Ascending aorta (tissue), 2 donors: Measurements from ENCODE around the gene MAN1C1. TPM values are rescaled to one million over a fixed set of nuclear protein-coding genes. Genes with fewer than 3 reads are reported as not detected.

Experiments
- DNase-seq, 2 donors: peaks; one replicate each; pipeline ENCODE4 v3.0.0-alpha.2; 2019; ENCODE audit warnings: low spot score in 2 of 2
- H3K27ac ChIP-seq, 2 donors: fragments of 200-600 bp; sonication (generic); one replicate each; pipeline ENCODE4 v1.5.1; 2016 to 2017; ENCODE audit warnings: mild to moderate bottlenecking in 1 of 2
- H3K27me3 ChIP-seq: fragments of 200-600 bp; sonication (generic); one replicate; pipeline ENCODE4 v1.5.1; 2017
- H3K36me3 ChIP-seq, 2 donors: fragments of 200-600 bp; sonication (generic); one replicate each; pipeline ENCODE4 v1.5.1; 2016
- H3K4me1 ChIP-seq, 2 donors: fragments of 200-600 bp; sonication (generic); one replicate each; pipeline ENCODE4 v1.5.1; 2016 to 2017; ENCODE audit warnings: mild to moderate bottlenecking in 1 of 2
- H3K4me3 ChIP-seq, 2 donors: fragments of 200-600 bp; sonication (generic); one replicate each; pipeline ENCODE4 v1.5.1; 2016 to 2017; ENCODE audit warnings: mild to moderate bottlenecking in 1 of 2
- H3K9me3 ChIP-seq, 2 donors: fragments of 200-600 bp; sonication (generic); one replicate each; pipeline ENCODE4 v1.5.1; 2016
- intact Hi-C: fragments of 100-400 bp; cut with DNase I; formaldehyde crosslinking; loops from one replicate; pipeline ENCODE4 v1.15.1; 2023
- total RNA-seq: library from RNA; depleted of rRNA; stranded (reverse); fragments of >200 nt; gene quantifications from one replicate; pipeline ENCODE4 v1.1.0, GENCODE V29; 2016
- TF ChIP-seq, protein P1 (sequence below), 3 experiments: fragments of 200-600 bp in 2 of 3; fragments of 450-650 bp in 1 of 3; sonication (generic) in 2 of 3; IDR thresholded peaks; one replicate each; pipeline ENCODE4 v1.5.1; 2016 to 2019; ENCODE audit warnings: antibody characterized with exemption in 3 of 3, mild to moderate bottlenecking in 1 of 3, moderate library complexity in 1 of 3

The MAN1C1 gene
- total RNA-seq, 1 donor from 2014 or later = 14.3 TPM

DNA sequence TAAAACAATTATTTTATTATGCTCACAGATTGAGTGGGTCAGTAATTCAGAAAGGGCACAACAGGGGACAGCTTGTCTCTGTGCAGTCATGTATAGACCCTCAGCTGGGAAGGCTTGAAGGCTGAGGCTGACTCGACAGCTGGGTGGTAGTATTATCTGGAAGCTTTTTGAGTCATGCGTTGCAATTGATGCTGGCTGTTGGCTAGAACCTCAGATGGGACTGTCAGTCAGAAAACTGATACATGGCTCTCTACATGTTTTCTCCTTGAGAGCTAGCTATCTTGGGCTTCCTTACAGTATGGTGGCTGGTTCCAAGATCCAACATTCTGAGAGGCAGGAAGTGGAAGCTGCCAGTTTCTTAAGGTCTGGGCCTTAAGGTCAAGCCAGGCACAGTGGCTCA is 121.9 kb downstream of the MAN1C1 start:
- Histone ChIP-seq H3K9me3 (no peaks in the 10 kb centered on the region), H3K27me3 (no peaks in the 10 kb centered on the region), H3K36me3 (no peaks in the 10 kb centered on the region), H3K27ac (no peak overlapping the region), H3K4me3 (no peak overlapping the region), H3K4me1 (peaks cover 7 to 9% of the 10 kb centered on the region in 2 donors)
- TF ChIP-seq, protein P1, sequence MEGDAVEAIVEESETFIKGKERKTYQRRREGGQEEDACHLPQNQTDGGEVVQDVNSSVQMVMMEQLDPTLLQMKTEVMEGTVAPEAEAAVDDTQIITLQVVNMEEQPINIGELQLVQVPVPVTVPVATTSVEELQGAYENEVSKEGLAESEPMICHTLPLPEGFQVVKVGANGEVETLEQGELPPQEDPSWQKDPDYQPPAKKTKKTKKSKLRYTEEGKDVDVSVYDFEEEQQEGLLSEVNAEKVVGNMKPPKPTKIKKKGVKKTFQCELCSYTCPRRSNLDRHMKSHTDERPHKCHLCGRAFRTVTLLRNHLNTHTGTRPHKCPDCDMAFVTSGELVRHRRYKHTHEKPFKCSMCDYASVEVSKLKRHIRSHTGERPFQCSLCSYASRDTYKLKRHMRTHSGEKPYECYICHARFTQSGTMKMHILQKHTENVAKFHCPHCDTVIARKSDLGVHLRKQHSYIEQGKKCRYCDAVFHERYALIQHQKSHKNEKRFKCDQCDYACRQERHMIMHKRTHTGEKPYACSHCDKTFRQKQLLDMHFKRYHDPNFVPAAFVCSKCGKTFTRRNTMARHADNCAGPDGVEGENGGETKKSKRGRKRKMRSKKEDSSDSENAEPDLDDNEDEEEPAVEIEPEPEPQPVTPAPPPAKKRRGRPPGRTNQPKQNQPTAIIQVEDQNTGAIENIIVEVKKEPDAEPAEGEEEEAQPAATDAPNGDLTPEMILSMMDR (IDR thresholded peaks at IDR 0.05) = no peak
- no peak for DNase-seq
- intact Hi-C loops = no loop called here

DNA sequence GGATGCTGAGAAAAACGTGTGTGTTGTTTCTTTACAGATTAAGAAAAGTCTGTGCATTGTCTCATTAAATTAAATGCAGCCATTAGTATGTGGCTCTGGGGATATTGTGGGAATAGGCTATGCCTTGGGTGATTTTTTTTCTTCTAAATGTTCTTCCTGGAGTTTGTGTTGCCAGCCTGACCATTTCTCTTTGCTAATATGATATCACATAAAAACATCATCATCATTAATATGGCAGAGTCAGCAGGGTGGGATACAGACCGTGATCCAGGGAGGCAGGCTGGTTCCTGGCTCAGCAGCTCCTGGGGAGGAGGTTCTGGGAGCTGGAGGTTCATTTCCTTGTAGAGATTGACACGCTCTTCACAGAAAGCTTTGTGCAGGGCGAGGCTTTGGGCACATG is 122.8 kb downstream of the MAN1C1 start:
- intact Hi-C loops = no loop called here
- no peak overlapping the region for H3K4me3 ChIP-seq
- no peaks in the 10 kb centered on the region for H3K36me3 ChIP-seq
- H3K27me3 ChIP-seq = no peaks in the 10 kb centered on the region
- no peak for DNase-seq
- no peaks in the 10 kb centered on the region for H3K9me3 ChIP-seq
- H3K4me1 ChIP-seq = peaks cover 11 to 18% of the 10 kb centered on the region in 2 donors
- no peak overlapping the region for H3K27ac ChIP-seq
- TF ChIP-seq, protein P1 (IDR thresholded peaks at IDR 0.05) = no peak

DNA sequence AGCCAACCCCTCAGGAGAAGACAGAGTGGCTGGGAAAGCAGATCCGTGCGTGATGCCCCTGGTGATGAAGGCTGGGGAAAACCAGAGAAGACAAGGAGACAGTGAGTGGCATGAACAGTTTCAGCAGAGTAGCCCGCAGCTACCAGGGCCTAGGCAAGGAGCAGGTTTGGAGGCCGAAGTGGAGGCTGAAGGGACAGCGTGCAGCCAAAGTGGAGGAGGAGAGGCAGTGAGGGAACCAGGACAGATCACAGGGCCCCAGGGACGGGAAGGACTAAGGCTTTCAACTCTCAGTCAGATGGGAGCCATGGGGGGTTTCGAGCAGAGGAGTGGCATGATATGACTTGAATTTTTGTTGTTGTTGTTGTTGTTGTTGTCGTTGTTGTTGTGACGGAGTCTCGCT is 123.5 kb downstream of the MAN1C1 start:
- intact Hi-C loops = loop anchor here (5.0 kb wide), 1 partner anchor 493 kb away; the partner anchor contains the start of gene RSRP1
- no peak overlapping the region for H3K4me3 ChIP-seq
- H3K27me3 ChIP-seq = no peaks in the 10 kb centered on the region
- no peak for DNase-seq
- TF ChIP-seq, protein P1 (IDR thresholded peaks at IDR 0.05) = no peak
- H3K36me3 ChIP-seq = no peaks in the 10 kb centered on the region
- no peaks in the 10 kb centered on the region for H3K9me3 ChIP-seq
- no peak overlapping the region for H3K27ac ChIP-seq
- peaks cover 11 to 25% of the 10 kb centered on the region in 2 donors for H3K4me1 ChIP-seq

DNA sequence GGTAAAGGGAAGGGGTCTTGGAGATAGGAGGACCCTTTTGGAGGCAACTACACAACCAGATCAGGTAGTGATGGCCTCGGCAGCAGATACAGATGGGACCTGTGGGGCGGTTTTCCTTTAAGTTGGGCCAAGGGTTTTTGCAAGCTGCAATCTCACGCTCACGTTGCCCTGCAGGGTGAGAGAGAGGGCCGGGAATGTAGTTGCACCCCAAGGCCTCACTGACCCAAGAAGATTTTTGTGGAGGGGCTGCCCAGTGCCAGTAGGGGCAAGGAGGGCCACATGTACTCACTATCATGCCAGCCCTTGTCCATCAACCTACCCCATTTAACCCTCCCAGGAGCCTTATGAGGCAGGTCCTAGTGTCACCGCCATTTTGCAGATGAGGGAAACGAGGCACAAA is 125.7 kb downstream of the MAN1C1 start:
- Histone ChIP-seq H3K27me3 (no peaks in the 10 kb centered on the region), H3K4me3 (no peak overlapping the region), H3K9me3 (no peaks in the 10 kb centered on the region), H3K27ac (no peak overlapping the region), H3K36me3 (no peaks in the 10 kb centered on the region), H3K4me1 (peaks cover 11 to 26% of the 10 kb centered on the region in 2 donors)
- DNase-seq = no peak
- intact Hi-C loops = loop anchor here (5.0 kb wide), 1 partner anchor 495 kb away; the partner anchor contains the start of gene RSRP1
- TF ChIP-seq, protein P1 (IDR thresholded peaks at IDR 0.05) = no peak

DNA sequence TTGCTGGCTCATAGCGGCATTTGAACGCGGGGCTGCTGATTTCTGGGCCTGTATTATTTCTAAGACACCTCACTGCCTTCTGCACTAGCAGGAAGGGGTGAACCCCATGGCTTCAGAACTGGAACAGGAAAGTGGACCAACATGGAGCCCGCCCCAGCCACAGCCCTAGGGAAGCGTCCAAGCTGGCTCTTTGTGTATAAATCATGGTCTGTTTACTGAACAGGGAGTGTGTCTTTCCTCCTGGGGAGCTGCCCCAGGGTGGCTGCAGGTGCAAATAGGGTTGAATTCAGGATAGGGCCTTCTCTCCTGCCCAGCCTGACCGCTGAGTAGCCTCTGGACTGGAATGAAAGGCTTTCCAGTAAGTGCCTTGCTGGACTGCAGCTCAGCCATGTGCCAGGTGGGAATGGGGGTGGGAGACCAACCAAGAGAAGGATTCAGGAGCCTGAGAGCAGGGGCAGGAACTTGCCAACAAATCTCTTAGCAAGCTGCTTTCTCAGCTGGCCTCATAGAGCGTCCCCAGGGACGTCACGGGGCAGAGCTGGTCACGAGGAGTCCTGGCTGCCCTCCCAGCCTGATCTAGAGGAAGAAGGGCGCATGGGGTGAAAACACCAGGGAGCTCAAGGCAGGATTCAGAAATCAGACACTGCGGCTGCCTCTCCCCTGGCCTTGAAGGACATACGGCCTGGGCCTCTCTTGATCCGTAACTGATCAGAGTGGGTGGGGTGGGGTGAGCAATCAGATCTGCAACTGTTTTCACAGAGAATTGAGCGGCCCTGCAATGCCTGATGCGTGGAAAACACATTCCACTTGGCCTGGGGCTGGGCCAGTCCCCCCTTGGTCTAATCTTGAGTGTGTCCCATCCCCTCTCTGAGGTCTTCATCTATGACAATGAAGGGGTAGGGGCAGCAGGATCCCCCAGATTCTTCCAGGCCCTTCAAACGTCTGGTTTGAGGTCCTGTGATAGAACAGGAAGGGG is 126.9 kb downstream of the MAN1C1 start:
- Histone ChIP-seq H3K36me3 (no peaks in the 10 kb centered on the region), H3K27me3 (no peaks in the 10 kb centered on the region), H3K27ac (peak overlapping the region; percentile 85 to 93), H3K4me1 (peaks cover 11 to 26% of the 10 kb centered on the region in 2 donors), H3K9me3 (no peaks in the 10 kb centered on the region), H3K4me3 (peak overlapping the region in 1 of 2 donors; percentile 23)
- peak; percentile 81 to 95 for DNase-seq
- intact Hi-C loops = loop anchor here (1.0 to 5.0 kb wide), 4 partner anchors 48 to 496 kb away; partner anchors contain the start of gene RSRP1
- TF ChIP-seq, protein P1 (IDR thresholded peaks at IDR 0.05) = no peak
